HG03520 (cell line): Measurements from ENCODE around the gene TRIM31.

ENCODE experiments used
- ATAC-seq: cut with Tn5 transposase; IDR thresholded peaks from one replicate; pipeline ENCODE4 v1.9.1; 2021; ENCODE audit warnings: mild to moderate bottlenecking, moderate library complexity; ENCODE audit not compliant: unreplicated experiment

TRIM31 gene

GRCh38 chr6:30087876-30088275, 25.0 kb downstream of the TRIM31 start:
- ATAC-seq: no peak

DNA sequence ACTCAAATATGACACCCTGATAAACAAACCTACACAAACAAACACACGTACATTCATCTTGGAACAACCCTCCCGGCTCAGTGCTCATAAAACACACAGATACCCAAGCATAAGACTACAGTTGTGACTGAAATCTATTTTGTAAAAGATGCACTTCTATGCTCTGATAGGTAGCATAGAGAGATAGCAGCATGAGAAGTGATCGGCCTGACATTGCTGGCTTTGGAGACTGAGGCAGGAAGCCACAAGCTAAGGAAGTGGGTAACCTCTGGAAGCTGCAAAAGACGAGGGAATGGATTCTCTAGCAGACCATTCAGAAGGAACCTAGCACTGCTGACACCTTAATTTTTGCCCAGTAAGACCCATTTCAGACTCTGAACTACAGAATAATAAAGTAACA, 35.7 kb downstream of the TRIM31 start:
- ATAC-seq: no peak

DNA sequence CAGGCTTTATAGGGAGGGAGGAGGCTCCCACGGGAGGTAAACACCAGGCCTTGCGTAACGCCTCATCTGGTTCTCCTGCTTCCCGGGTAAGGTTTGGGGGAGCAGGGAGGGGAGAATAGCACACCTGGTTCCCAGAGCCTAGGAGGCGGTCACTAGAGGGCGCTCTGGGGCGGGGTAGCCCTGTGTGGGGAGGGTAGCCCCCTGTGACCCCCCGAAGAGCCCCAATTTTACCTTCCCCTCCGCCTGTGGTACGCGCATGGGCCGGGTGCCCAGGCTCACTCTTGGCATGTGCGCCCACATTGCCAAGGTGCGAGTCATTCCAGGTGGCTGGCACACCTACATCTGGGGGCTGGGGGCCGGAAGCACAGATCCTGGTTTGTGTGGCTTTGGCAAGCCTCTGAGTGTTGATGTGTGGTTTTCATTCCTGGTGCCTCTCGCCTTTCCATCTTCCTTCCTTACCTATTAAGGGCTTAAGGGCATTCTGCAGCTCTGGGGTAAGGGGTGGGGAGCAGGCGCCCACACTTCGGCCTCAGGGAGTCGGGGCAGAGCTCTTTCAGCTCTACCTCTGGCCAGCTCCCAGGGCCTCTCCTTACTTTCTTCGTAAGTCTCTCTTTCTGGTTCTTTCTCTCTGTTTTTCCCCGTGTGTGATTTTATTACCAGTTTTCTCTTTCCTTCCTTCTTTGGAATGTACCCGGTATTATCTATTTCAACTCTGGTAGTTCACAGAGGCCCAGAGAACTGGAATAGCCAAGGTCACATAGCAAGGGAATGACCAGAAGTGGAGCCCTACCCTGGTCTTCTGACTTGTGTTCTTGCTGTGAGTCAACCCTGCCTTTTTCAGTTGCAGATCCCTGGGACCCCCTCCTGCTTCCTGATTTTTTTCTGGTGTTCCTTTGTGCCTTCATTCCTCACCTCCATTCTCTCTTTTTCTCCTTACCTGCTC, 36.8 kb downstream of the TRIM31 start:
- no peak for ATAC-seq

DNA sequence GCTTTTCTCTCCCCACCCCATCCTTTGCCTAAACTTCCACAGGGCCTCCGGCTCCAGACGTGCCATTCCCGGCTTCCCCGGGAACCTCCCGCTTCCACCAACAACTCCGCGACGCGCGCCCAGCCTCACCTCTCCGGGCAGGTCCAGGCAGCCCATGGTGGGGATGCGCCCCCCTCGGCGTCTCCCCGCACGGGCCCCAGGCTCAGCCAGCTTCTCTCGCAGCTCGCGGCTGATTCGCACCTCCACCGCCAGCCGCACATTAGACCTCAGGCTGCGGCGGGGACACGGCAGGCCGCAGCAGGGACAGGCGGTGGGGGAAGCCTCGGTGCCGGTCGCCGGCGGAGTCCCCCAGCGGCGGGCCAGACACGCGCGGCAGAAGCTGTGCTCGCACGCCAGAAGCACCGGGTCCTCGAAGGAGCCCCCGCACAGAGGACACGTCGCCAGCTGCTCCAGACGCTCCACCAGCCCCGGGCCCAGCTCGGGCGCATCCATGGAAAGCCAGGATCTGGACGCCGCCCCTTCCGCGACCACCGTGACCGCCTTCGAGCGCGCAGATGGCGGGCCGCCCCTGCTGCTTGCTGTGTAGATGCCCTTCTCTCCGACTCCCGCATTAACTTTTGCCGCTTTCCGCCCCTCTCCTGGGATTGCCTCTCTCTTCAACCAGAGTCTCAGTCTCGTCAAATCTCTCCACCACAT, 37.6 kb downstream of the TRIM31 start, which contains the start of gene RNF39:
Gene RNF39, minus strand, starts transcription at position 676 of the 696 bp plus-strand sequence. Its CDS starts 184 bp downstream, at position 492.
- no peak for ATAC-seq

GRCh38 chr6:30074331-30075093, 38.4 kb downstream of the TRIM31 start:
- ATAC-seq: no peak

DNA sequence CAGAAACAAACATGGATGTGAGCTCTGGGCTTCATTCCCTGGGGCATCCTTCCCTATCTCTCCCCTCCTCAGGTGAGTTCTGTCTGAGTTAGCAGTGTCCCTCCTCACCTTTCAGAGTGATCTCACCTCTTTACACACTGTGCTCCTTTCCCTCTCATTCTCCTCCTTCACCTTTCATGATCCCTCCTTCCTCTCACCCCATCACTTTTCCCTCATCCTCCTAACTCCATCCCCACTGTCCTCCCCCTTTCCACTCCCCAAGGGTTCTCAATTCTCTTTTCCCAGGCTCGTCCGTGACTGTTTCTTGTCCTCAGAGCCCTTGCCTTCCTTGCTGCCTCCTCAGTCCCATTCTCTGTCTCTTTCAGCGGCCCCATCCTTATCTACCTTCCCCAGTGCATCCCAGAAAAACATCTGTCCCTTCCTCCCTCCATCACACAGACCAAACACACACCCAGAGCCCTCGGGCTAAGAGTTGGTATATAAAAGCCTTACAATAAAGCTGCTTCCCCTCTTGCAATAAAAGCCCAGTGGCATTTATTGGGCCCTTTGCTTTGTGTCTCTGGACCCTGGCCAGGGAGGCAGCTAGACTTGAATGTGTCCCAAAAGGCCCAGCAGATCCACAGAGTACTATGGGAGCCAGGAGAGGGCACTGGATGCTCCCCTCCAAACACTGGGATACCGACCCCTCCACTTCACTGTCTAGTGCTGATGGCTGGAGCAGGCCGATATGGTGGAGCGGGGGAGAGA, 39.2 kb downstream of the TRIM31 start:
- no peak for ATAC-seq

- ATAC-seq: no peak
Observed at GRCh38 chr6:30071858-30072257, 41.0 kb downstream of the TRIM31 start.

- no peak for ATAC-seq
Observed at GRCh38 chr6:30071081-30071818, 41.6 kb downstream of the TRIM31 start.

DNA sequence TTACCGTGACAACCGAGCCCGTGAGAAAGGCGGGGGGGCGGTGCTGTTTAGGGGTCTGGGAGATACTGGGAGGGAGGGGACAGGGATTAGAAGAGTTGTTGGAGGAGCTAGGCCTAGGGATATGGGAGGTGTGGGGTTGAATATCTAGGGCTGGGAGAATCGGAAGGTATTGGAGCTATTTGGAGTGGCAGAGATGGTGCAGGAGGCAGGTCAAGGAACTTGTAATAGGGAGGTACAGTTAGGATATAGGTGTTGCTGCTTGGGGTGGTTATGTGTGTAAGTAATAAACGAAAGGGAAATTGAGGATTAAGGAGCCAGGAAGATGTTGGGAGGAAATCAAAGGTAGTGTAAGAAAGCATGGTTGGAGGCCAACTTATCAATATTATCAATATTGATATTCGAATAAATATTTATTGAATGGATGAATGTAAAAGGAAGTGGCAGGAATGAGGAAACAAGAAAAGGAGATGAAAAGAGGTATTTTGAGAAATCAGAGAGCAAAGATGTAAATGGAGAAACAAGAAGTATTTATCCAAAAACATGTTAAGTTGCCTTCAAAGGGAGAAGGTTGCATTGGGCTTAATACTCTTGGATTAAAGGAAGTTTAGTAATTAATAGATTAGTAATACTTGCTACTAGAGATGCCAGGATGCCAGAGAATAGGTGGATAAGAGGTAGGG, 45.3 kb downstream of the TRIM31 start:
- ATAC-seq: no peak

GRCh38 chr6:30066577-30067459, 46.1 kb downstream of the TRIM31 start, which contains the start of gene PPP1R11:
Gene PPP1R11 (plus strand): TSS chr6:30067198. CDS start chr6:30067411, 213 bp downstream.
- peak; percentile 92 for ATAC-seq

- no peak for ATAC-seq
Observed at GRCh38 chr6:30066082-30066481, 46.8 kb downstream of the TRIM31 start.

DNA sequence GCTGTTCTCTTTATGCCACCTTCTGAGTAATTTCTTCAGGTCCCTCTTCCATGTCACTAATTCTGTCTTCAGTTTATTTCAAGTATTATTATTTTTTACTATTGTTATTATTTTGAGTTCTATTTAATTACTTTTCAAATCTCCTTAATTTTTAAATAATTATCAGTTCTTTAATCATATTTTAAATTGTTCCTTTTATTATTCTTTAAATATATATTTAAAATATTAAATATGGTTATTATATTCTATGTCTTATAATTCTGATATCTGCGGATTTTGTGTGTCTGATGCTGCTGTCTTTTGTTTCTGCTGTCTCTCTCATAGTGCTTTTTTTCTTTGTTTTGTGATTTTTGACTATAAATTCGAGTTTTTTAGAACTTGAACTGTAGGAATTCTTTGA, 49.6 kb downstream of the TRIM31 start:
- ATAC-seq: no peak

DNA sequence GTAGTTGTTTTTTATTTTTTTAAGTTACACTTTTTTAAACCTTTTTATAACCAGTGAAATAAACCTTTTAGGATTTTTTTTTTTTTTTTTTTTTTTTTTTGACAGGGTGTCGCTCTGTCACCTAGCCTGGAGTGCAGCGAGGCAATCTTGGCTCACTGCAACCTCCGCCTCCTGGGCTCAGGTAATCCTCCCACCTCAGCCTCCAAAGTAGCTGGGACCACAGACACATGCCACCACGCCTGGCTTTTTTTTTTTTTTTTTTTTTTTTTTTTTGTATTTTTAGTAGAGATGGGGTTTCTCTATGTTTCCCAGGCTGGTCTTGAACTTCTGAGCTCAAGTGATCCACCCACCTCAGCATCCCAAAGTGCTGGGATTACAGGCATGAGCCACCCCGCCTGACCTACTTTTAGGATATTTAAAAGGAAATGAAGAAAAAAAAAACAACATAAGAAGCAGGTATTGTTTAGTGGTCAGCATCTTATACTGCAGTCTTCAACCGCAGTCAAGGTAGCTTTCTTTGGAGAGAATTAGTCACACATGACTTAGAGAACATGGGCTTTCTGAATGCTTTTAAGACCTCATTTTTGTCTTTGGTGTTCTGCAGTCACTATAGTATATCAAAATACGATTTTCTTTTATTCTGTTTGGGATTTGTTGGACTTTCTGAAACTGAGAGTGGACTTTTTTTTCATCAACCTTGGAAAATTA, 50.3 kb downstream of the TRIM31 start:
- ATAC-seq: no peak

- ATAC-seq: no peak
Observed at GRCh38 chr6:30061858-30062458, 50.9 kb downstream of the TRIM31 start.

DNA sequence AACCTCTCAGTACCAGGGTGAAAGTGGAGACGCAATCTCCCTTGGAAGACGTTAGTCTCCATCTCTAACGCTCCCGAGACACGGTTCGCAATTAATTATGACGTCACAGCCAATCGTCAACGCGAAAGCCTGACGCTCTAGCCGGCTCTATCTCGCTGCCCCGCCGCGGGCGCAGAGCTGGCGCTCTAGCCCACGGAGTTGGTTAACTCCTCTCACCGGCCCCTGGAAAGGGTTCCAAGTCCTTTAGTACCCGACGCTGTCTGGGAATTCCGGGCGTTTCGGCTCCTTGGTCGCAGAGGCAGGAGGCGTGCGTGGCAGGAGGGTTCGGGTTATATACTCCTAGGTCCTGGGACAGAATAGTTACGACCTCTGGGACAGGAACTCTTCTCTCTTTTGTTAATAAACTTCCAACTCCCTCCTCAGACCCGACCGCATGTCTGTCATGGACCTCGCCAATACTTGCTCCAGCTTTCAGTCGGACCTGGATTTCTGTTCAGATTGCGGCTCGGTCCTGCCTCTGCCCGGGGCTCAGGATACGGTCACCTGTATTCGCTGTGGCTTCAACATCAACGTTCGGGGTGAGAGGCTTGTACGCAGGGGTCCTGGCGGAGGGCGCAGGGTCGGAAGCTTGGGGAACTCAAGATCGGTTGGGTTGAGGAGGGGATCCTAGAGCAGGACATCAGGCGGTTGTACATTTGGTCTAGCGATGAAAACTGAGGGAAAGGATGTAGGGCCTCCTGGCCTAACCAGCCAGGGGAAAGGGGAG, 51.6 kb downstream of the TRIM31 start, which contains the start of gene POLR1H:
Gene POLR1H, plus strand, starts transcription at position 174 of the 766 bp plus-strand sequence. Its CDS starts 260 bp downstream, at position 434.
- peak; percentile 93 for ATAC-seq

- ATAC-seq: peak; percentile 20
Observed at GRCh38 chr6:30060606-30061091, 52.2 kb downstream of the TRIM31 start.
